ENCODE results near the gene IGFBP3. TPM values are rescaled to one million over a fixed set of nuclear protein-coding genes. Genes with fewer than 3 reads are reported as not detected.

IGFBP3 gene
- total RNA-seq, 4 donors from 2014 or later = 25.4 to 118 (median 57.6) TPM

DNA sequence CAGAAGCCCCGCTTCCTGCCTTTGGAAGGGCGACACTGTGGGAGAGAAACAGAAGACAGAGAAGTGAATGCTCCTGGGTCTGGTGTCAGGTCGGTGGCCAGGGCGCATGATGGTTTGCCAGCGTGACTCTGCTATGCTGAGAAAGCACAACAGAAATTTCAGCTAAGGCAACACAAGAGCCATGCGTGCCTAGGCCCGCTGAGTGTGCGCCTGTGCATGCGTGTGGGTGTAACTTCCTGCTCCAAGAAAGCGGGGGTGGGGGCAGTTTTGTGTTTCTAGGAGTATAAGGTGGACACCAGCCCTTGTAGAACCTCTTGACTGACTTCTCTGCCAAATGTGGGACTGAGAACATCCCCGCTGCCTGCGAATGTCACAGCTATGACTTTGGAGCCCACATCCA, 6.2 kb downstream of the IGFBP3 start:
- intact Hi-C loops (cut with DNase I; ENCODE audit: low total_unique reads) = loop anchor here (1.0 kb wide), 1 partner anchor 1202 kb away; no protein-coding TSS in a partner anchor
- Histone ChIP-seq H3K27me3 (peaks cover 24% of the 10 kb centered on the region), H3K4me3 (no peak overlapping the region), H3K4me1 (peaks cover 0 to 6% (median 2%) of the 10 kb centered on the region in 4 donors), H3K27ac (no peak overlapping the region), H3K36me3 (no peaks in the 10 kb centered on the region), H3K9me3 (no peaks in the 10 kb centered on the region)
- 88% methylated on average over 12 of the region's 12 CpGs; no CpG with 5 or more reads in 1 of the 2 donors for WGBS, 2 donors (ENCODE audit: low coverage in 1 of 2)
- in situ Hi-C loops (cut with MboI; ENCODE audit: low pct_ligation_motif_present in 1 of 4, low pct_unique_long_range_greater_than_20kb in 1 of 4, low sequenced_read_pairs in 3 of 4) = loop anchor here (5.0 to 25.0 kb wide), 4 partner anchors 1180 to 1272 kb away; no protein-coding TSS in a partner anchor
- DNase-seq = no peak
- TF ChIP-seq CTCF (IDR thresholded peaks at IDR 0.05) = no peak
- TF ChIP-seq EP300 (IDR thresholded peaks at IDR 0.05; ENCODE audit: low read depth) = no peak
- no peak for TF ChIP-seq POLR2AphosphoS5 (IDR thresholded peaks at IDR 0.05)
- TF ChIP-seq POLR2A (IDR thresholded peaks at IDR 0.05) = no peak

- in situ Hi-C loops (cut with MboI; ENCODE audit: low pct_ligation_motif_present in 1 of 4, low pct_unique_long_range_greater_than_20kb in 1 of 4, low sequenced_read_pairs in 3 of 4) = loop anchor here in 3 of 4 donors (10.0 to 25.0 kb wide), 3 partner anchors 1182 to 1274 kb away; no protein-coding TSS in a partner anchor
- Histone ChIP-seq H3K4me1 (peaks cover 0 to 4% (median 0%) of the 10 kb centered on the region in 4 donors), H3K4me3 (no peak overlapping the region), H3K27ac (no peak overlapping the region), H3K36me3 (no peaks in the 10 kb centered on the region), H3K27me3 (peaks cover 5% of the 10 kb centered on the region), H3K9me3 (no peaks in the 10 kb centered on the region)
- no peak for TF ChIP-seq EP300 (IDR thresholded peaks at IDR 0.05; ENCODE audit: low read depth)
- TF ChIP-seq CTCF (IDR thresholded peaks at IDR 0.05) = no peak
- TF ChIP-seq POLR2AphosphoS5 (IDR thresholded peaks at IDR 0.05) = no peak
- TF ChIP-seq POLR2A (IDR thresholded peaks at IDR 0.05) = no peak
- intact Hi-C loops (cut with DNase I; ENCODE audit: low total_unique reads) = no loop called here
- DNase-seq = no peak
- WGBS, 2 donors (ENCODE audit: low coverage in 1 of 2) = 86 to 87% methylated on average over 6 to 7 of the region's 7 CpGs
Measured at GRCh38 chr7:45912972-45913371, 8.1 kb downstream of the IGFBP3 start.

DNA sequence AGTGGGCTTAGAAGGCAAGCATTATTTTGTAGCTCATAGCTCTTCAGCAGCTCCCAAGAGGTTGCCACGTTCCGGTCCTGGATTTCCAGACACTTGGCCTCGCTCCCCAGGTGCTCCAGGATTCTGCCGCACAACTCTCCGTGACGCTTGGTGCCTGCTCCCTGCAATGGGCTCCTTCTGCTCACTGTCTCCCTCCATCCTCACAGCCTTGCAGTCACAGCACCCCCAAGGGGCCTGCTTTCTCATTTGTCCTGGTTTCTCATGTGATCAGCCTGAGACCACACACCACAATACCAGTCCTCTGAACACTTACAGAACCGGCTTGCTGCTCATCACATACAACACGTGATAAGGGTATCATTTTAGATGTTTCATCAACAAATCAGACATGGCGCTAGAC, 9.8 kb downstream of the IGFBP3 start:
- Histone ChIP-seq H3K4me1 (no peaks in the 10 kb centered on the region), H3K27ac (no peak overlapping the region), H3K27me3 (no peaks in the 10 kb centered on the region), H3K36me3 (no peaks in the 10 kb centered on the region), H3K9me3 (no peaks in the 10 kb centered on the region), H3K4me3 (no peak overlapping the region)
- no peak for TF ChIP-seq EP300 (IDR thresholded peaks at IDR 0.05; ENCODE audit: low read depth)
- WGBS, 2 donors (ENCODE audit: low coverage in 1 of 2) = 81 to 87% methylated on average over 6 to 9 of the region's 9 CpGs
- intact Hi-C loops (cut with DNase I; ENCODE audit: low total_unique reads) = no loop called here
- in situ Hi-C loops (cut with MboI; ENCODE audit: low pct_ligation_motif_present in 1 of 4, low pct_unique_long_range_greater_than_20kb in 1 of 4, low sequenced_read_pairs in 3 of 4) = loop anchor here in 3 of 4 donors (10.0 to 25.0 kb wide), 3 partner anchors 1183 to 1276 kb away; no protein-coding TSS in a partner anchor
- DNase-seq = no peak

DNA sequence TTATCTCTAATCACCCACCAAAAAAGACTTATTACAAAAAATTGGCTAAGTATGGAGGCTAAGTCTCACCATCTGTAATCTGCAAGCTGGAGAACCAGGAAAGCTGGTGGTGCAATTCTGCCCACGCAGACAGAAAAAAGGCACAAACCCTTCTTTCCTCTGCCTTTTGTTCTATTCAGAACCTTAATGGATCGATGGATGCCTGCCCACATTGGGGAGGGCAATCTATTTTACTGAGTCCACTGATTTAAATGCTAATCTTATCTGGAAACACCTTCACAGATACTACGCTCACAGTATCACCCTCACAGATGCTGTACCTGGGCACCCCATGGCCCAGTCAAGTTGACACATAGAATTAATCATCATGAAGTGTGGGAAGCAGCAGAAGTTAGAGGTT, 10.2 kb downstream of the IGFBP3 start:
- in situ Hi-C loops (cut with MboI; ENCODE audit: low pct_ligation_motif_present in 1 of 4, low pct_unique_long_range_greater_than_20kb in 1 of 4, low sequenced_read_pairs in 3 of 4) = loop anchor here in 3 of 4 donors (10.0 to 25.0 kb wide), 3 partner anchors 1184 to 1276 kb away; no protein-coding TSS in a partner anchor
- Histone ChIP-seq H3K27ac (no peak overlapping the region), H3K4me3 (no peak overlapping the region), H3K9me3 (no peaks in the 10 kb centered on the region), H3K4me1 (no peaks in the 10 kb centered on the region), H3K36me3 (no peaks in the 10 kb centered on the region), H3K27me3 (no peaks in the 10 kb centered on the region)
- intact Hi-C loops (cut with DNase I; ENCODE audit: low total_unique reads) = no loop called here
- whole genome bisulfite sequencing, 2 donors (ENCODE audit: low coverage in 1 of 2) = 76 to 85% methylated on average over 3 of the region's 3 CpGs
- no peak for DNase-seq
- TF ChIP-seq POLR2A (IDR thresholded peaks at IDR 0.05) = no peak
- no peak for TF ChIP-seq POLR2AphosphoS5 (IDR thresholded peaks at IDR 0.05)
- TF ChIP-seq EP300 (IDR thresholded peaks at IDR 0.05; ENCODE audit: low read depth) = no peak

GRCh38 chr7:45909561-45909960, 11.5 kb downstream of the IGFBP3 start:
- H3K27ac ChIP-seq = no peak overlapping the region
- no peak for DNase-seq
- no peaks in the 10 kb centered on the region for H3K9me3 ChIP-seq
- no peaks in the 10 kb centered on the region for H3K36me3 ChIP-seq
- intact Hi-C loops (cut with DNase I; ENCODE audit: low total_unique reads) = no loop called here
- no peak overlapping the region for H3K4me3 ChIP-seq
- H3K27me3 ChIP-seq = no peaks in the 10 kb centered on the region
- TF ChIP-seq POLR2A (IDR thresholded peaks at IDR 0.05) = no peak
- no peaks in the 10 kb centered on the region for H3K4me1 ChIP-seq
- in situ Hi-C loops (cut with MboI; ENCODE audit: low pct_ligation_motif_present in 1 of 4, low pct_unique_long_range_greater_than_20kb in 1 of 4, low sequenced_read_pairs in 3 of 4) = loop anchor here in 1 of 4 donors (25.0 kb wide), 1 partner anchor 1278 kb away; no protein-coding TSS in a partner anchor
